GM12892 (cell line): ENCODE measurements around the gene USP14. TPM values are rescaled to one million over a fixed set of nuclear protein-coding genes. Genes with fewer than 3 reads are reported as not detected.
A peak's percentile ranks its signal among the peaks of the same experiment; 100 is the strongest.
"Not testable (repeated sequence)": the region's sequence is repeated elsewhere in the genome, so short reads cannot be mapped to it uniquely, and the experiment has no call there.

Experiments
- DNase-seq: peaks from one replicate; pipeline ENCODE4 v3.0.0; 2011; ENCODE audit not compliant: insufficient read length
- FAIRE-seq: peaks from 2 replicates; lab custom pipeline; 2011; peaks lifted over from hg19 to GRCh38; lab: Jason Lieb, UNC
- POLR2A ChIP-seq: IDR thresholded peaks from 2 replicates; pipeline ENCODE4 v1.6.1; 2011; ENCODE audit warnings: low read depth, low read length, control low read depth
- POLR2AphosphoS5 ChIP-seq: IDR thresholded peaks from 2 replicates; pipeline ENCODE4 v1.6.1; 2011; ENCODE audit warnings: low read depth, low read length, control low read depth
- TAF1 ChIP-seq: IDR thresholded peaks from 2 replicates; pipeline ENCODE4 v1.6.1; 2011; ENCODE audit warnings: low read depth, mild to moderate bottlenecking, control low read depth, low read length, borderline replicate concordance
- polyA plus RNA-seq: library from polyadenylated mRNA; unstranded; fragments of >200 nt; gene quantifications from one replicate; pipeline ENCODE4 v1.2.1, GENCODE V29; 2012; ENCODE audit warnings: missing spikeins, inconsistent platforms; ENCODE audit not compliant: missing spikeins

Gene USP14
- polyA plus RNA-seq, result 43.2 TPM

DNA sequence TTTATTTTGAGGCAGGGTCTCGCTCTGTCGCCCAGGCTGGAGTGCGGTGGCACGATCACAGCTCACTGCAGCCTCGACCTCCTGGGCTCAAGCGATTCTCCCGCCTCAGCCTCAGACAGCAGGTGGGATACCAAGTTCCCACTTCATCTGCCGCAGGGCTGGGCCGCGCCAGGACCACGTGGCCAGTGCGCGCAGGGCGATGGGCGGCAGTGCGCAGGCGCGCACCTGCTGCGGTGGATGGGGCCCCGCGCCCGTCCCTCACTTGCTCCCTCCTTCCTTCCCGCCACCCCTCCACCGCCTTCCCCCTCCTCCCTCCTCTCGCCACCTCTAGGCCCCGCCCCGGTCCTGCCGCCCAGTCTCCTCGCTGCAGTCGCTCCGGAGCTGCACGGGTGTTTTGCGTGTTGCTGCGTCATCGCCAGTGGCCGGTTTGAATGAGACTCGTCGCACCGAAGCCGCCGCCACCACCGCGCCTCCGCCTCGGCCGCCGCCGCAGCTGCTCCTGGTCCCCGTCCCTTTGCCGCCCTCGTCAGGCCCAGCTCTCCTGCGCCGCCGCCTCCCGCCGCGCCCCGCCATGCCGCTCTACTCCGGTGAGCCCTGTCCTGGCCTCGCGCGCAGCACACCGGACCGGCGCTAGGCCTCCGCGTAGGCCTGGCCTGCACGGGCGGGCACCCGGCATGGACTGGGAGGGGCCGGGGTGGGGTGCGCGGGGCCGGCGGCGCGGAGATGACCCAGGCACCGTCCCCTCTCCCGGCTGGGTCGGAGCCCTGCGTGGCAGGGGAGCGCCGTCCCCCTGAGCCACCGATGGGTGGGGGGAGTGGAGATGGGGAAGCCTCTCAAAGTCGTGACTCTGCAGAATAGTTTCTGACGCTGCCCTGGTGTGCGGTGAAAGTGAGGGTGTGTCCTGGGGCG lies at the start of gene USP14:
TSS of gene USP14 (plus strand) at position 430 of the 909 bp plus-strand sequence. CDS start at position 572, 142 bp downstream.
- DNase-seq, result peak; percentile 84
- FAIRE-seq, result peak; percentile 99
- TF ChIP-seq POLR2AphosphoS5 (peak; percentile 53; the same call in 1 of the 2 replicates), TAF1 (0 out of 2 replicates have a peak, but pooled peaks have one; percentile 44), POLR2A (peak; percentile 80; the same call in 1 of the 2 replicates)

DNA sequence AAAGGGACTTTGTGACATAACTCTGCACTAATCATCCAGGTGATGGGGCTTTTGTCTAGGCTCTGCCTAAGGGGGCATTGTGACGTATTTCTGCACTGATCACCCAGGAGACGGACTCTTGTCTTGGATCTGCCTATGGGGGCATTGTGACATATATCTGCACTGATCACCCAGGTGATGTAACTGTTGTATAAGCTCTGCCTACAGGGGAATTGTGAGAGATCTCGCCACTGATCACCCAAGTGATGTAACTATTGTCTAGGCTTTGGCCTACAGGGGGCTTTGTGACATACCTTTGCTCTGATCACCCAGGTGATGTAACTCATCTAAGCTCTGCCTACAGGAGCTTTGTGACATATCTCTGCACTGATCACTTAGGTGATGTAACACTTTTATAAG lies 49.7 kb upstream of the USP14 start:
- not testable (repeated sequence) for FAIRE-seq, DNase-seq

DNA sequence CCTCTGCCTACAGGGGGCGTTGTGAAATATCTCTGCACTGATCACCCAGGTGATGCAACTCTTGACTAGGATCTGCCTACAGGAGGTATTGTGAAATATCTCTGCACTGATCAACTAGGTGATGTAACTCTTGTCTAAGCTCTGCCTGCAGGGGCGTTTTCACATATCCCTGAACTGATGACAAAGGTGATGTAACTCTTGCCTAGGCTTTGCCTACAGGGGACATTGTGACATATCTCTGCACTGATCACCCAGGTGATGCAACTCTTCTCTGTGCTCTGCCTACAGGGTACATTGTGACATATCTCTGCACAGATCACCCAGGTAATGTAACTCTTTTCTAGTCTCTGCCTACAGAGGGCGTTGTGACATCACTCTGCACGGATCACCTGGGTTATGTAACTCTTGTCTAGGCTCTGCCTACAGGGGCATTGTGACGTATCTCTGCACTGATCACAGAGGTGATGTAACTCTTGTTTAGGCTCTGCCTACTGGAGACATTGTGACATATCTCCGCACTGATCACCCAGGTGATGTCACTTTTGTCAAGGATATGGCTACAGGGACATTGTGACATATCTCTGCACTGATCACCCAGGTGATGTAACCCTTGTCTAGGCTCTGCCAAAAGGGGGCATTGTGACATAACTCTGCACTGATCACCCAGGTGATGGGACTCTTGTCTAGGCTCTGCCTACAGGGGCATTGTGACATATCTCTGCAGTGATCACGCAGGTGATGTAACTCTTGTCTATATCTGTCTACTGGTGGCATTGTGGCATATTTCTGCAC lies 49.0 kb upstream of the USP14 start:
- DNase-seq, FAIRE-seq: not testable (repeated sequence)

DNA sequence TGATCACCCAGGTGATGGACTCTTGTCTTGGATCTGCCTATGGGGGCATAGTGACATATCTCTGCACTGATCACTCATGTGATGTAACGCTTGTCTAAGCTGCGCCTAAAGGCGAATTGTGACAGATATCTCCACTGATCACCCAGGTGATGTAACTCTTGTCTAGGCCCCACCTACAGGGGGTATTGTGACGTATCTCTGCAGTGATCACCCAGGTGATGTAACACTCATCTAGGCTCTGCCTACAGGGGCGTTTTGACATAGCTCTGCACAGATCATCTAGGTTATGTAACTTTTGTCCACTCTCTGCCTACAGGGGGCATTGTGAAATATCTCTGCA lies 48.5 kb upstream of the USP14 start:
- not testable (repeated sequence) for FAIRE-seq, DNase-seq

DNA sequence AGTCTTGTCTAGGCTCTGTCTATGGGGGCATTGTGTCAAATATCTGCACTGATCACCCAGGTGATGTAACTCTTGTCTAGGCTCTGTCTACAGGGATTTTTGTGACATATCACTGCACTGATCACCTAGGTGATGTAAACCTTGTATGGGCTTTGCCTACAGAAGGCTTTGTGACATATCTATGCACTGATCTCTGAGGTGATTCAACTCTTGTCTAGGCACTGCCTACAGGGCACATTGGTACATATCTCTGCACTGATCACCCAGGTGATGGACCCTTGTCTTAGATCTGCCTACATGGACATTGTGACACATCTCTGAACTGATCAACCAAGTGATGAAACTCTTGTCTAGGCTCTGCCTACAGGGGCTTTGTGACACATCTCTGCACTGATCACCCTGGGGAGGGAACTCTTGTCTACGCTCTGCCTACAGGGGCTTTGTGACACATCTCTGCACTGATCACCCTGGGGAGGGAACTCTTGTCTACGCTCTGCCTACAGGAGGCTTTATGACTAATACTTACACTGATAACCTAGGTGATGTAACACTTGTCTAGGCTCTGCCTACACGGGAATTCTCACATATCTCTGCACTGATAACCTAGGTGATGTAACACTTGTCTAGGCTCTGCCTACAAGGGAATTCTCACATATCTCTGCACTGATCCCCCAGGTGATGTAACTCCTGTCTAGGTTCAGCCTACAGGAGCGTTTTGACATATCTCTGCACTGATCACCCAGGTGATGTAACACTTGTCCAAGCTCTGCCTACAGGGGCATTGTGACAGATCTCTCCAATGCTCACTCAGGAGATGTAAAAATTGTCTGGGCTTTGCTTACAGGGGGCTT lies 47.8 kb upstream of the USP14 start:
- not testable (repeated sequence) for DNase-seq

DNA sequence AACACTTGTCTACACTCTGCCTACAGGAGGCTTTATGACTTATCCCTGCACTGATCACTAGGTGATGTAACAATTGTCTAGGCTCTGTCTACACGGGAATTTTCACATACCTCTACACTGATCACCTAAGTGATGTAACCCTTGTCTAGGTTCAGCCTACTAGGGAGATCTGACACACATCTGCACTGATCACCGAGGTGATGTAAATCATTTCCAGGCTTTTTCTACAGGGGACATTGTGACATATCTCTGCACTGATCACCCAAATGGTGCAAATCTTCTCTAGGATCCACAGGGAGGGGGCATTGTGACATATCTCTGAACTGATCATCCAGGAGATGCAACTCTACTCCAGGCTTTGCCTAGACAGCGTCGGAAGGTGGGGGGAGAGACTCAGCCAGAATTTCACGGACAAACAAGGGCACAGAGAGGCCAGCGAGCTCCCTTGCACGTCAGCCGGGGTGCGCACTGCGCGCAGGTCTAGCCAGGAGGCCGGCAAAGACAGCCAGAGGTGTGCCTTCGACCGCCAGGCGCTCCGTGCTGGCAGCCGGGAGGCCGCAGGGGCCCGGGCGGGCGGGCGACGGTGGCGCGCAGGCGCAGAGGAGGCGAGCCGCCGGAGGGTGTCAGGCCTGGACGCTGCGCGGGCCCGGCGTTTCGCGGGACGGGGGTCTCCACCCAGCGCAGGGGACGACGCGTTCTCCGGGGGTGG lies 46.9 kb upstream of the USP14 start:
- no peak for TF ChIP-seq POLR2AphosphoS5
- no peak for TF ChIP-seq POLR2A
- no peak for TF ChIP-seq TAF1
- DNase-seq (peak; percentile 58), FAIRE-seq (peak; percentile 97)

More for the DNA sequence above, 47.8 kb upstream of the USP14 start:
- not testable (repeated sequence) for FAIRE-seq

DNA sequence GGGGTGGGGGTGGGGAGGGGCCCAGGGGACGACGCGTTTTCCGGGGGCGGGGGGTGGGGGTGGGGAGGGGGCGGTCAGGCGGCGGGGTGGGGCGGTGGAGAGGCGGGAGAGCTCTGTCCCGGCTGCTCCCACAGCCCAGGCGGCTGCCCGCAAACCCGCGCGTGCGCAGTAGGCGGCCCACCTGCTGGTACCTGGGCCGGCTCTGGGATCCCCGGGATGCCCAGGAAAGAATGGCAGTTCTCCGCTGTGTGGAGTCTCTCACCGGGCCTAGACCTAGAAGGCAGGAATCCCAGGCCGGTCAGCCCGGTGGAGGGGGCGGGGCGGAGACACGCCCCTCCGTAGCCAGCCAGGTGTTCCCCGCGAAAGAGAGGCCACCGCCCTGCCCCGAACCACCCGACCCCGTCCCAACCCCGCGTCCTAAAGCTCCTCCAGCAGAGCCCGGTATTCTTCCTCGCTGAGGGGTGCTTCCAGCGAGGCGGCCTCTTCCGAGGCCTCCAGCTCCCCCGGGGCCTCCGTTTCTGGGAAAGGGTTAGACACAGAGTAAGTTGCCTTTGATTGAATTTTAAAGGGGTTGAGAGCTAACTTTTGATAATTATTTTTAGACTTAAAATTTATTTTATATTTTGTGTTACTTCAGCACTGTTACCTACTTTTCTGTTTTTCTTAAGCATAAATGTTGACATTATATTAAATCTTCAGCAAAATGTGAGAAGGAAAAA lies 46.2 kb upstream of the USP14 start:
- FAIRE-seq, DNase-seq: not testable (repeated sequence)

DNA sequence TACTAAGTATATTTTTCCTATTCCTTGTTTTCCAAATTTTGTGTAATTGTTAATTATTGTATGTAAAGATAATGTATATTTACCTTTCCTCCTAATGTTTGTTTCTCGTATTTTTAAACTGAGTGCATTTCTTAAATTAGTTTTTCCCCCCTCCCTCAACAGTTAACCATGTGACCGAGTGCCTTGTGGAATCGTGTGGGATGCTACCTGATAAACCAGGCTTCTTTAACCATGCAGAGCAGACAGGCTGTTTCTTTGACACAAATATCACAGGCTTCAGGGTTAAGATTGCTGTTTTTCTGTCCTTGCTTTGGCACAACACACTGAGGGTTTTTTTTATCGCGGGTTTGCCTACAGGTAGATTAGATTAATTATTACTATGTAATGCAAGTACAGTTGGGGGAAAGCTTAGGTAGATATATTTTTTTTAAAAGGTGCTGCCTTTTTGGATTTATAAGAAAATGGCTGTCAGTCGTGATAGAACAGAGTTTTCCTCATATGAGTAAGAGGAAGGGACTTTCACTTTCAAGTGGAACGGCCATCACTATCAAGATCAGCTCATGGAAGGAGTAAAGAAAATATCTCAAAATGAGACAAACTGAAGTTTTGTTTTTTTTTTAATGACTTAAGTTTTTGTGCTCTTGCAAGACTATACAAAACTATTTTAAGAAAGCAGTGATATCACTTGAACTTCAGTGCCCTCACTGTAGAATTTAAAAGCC lies 37.7 kb upstream of the USP14 start:
- not testable (repeated sequence) for DNase-seq
- FAIRE-seq, result peak; percentile 68

DNA sequence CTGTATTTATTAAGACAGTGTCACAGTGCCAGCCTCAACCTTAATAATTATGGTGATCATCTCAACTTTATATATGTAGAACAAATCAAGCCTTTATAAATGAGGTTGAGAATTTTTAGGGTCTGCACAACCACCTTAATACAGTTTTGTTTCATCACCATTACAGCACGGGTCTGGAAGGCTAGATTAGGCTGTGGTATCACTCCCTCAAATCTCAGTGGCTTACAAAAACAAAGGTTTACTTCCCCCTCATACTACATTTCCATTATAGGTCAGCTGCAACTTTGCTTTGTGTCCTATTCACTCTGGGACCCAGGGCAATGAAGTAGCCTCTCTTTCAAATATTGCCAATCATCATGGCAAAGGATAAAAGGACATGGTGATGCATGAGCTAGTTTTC lies 23.3 kb upstream of the USP14 start:
- DNase-seq (no peak), FAIRE-seq (no peak)
- TF ChIP-seq TAF1 (no peak), POLR2AphosphoS5 (no peak), POLR2A (no peak)

DNA sequence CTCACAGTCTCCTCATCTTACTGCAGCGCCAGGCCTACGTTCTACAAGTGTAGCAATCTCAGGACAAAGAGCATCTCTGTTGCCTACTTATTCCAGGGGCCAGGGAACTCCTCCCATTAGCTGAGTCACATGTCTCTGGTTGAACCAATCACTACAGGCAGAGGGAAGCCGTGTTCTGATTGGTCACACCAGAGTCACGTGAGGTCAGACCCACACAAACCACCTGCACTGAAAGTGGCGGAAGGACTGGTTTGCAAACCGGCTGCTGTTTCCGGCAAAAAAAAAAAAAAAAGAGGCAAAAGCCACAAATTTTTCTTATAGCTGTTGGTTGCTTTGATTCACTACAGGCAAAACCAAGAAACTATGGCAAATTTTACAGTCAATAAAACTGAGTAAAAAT lies 21.9 kb upstream of the USP14 start:
- DNase-seq, result no peak
- TF ChIP-seq TAF1, result no peak
- TF ChIP-seq POLR2AphosphoS5, result no peak
- TF ChIP-seq POLR2A, result no peak
- no peak for FAIRE-seq
